Endothelial cell of umbilical vein (primary cell): Measurements from ENCODE around the gene FBXO4. TPM values are rescaled to one million over a fixed set of nuclear protein-coding genes. Genes with fewer than 3 reads are reported as not detected.

Experiments
- BruUV-seq: library from RNA; stranded (reverse); fragments of 400-500 nt; replicated peaks from 2 replicates; lab custom pipeline; 2021; lab: Mats Ljungman, UMichigan
- CTCF ChIA-PET: fragments of 300-600, 350-600 bp; sonication (Branson Sonifier 250); formaldehyde crosslinking; loops from one replicate; lab custom pipeline; 2021; ENCODE audit warnings: antibody characterized with exemption, inconsistent platforms; lab: Charles Lee
- POLR2A ChIA-PET: fragments of 300-600, 350-600 bp; sonication (Branson Sonifier 250); formaldehyde crosslinking; loops from one replicate; lab custom pipeline; 2021; ENCODE audit warnings: antibody characterized with exemption, inconsistent platforms; lab: Charles Lee
- DNase-seq: peaks from one replicate; pipeline ENCODE4 v3.0.0-alpha.2; 2011; ENCODE audit warnings: low read depth, low spot score
- FAIRE-seq: peaks from 2 replicates; lab custom pipeline; 2011; peaks lifted over from hg19 to GRCh38; lab: Jason Lieb, UNC
- H2AFZ ChIP-seq: 2 replicates; pipeline ENCODE4 v1.6.0; 2012; ENCODE audit warnings: low read depth, low read length, control low read depth, inconsistent platforms
- H3K27ac ChIP-seq: 2 replicates; pipeline ENCODE4 v1.5.1; 2011; ENCODE audit warnings: low read depth, mild to moderate bottlenecking, control low read depth, low read length, moderate library complexity; ENCODE audit not compliant: insufficient read depth
- H3K27me3 ChIP-seq, 2 experiments: 2 replicates each; pipeline versions ENCODE4 v1.6.0 to v1.6.1; 2011; ENCODE audit warnings: low read length in 2 of 2, mixed read lengths in 1 of 2; ENCODE audit not compliant: control insufficient read depth in 2 of 2, insufficient read depth in 2 of 2
- H3K36me3 ChIP-seq, 2 experiments: 2 replicates in 1 of 2; 3 replicates in 1 of 2; pipeline ENCODE4 v1.5.1; 2011; ENCODE audit warnings: low read length in 2 of 2, mild to moderate bottlenecking in 1 of 2, moderate library complexity in 1 of 2; ENCODE audit not compliant: control insufficient read depth in 2 of 2, insufficient read depth in 2 of 2; ENCODE audit errors: extremely low read depth in 1 of 2
- H3K4me1 ChIP-seq: 3 replicates; pipeline ENCODE4 v1.5.1; 2011; ENCODE audit warnings: mild to moderate bottlenecking, low read length; ENCODE audit not compliant: control insufficient read depth, insufficient read depth; ENCODE audit errors: extremely low read depth
- H3K4me2 ChIP-seq: 2 replicates; pipeline ENCODE4 v1.6.1; 2011; ENCODE audit warnings: low read length, control low read depth, mixed read lengths; ENCODE audit not compliant: insufficient read depth
- H3K4me3 ChIP-seq, 3 experiments: fragments of 200-600 bp in 1 of 3; sonication (generic), shearing (Covaris generic) in 1 of 3; replicated peaks in 1 of 3; 2 replicates each; pipeline ENCODE4 v1.5.1; 2011 to 2016; ENCODE audit warnings: control low read depth in 3 of 3, low read length in 3 of 3, mild to moderate bottlenecking in 2 of 3, inconsistent platforms in 1 of 3, low read depth in 1 of 3, moderate library complexity in 1 of 3; ENCODE audit not compliant: insufficient read depth in 1 of 3
- H3K79me2 ChIP-seq: 2 replicates; pipeline ENCODE4 v1.6.0; 2012; ENCODE audit warnings: low read length, inconsistent platforms; ENCODE audit not compliant: control insufficient read depth, insufficient read depth
- H3K9ac ChIP-seq: replicated peaks from 2 replicates; pipeline ENCODE3; 2011; ENCODE audit warnings: low read length, control low read depth; ENCODE audit not compliant: insufficient read depth; ENCODE audit errors: extremely low read depth
- H3K9me1 ChIP-seq: replicated peaks from 3 replicates; pipeline ENCODE4 v1.6.0; 2011; ENCODE audit warnings: mild to moderate bottlenecking, low read length; ENCODE audit not compliant: control insufficient read depth, insufficient read depth; ENCODE audit errors: extremely low read depth
- H3K9me3 ChIP-seq: replicated peaks from 2 replicates; pipeline ENCODE4 v1.5.1; 2012; ENCODE audit warnings: low read length, inconsistent platforms; ENCODE audit not compliant: control insufficient read depth, insufficient read depth
- H4K20me1 ChIP-seq: replicated peaks from 2 replicates; pipeline ENCODE3; 2011; ENCODE audit warnings: mild to moderate bottlenecking, low read length; ENCODE audit not compliant: control insufficient read depth, insufficient read depth; ENCODE audit errors: extremely low read depth
- CTCF ChIP-seq, 2 donors: IDR thresholded peaks; 1 replicate in 1 of 2; 2 replicates in 1 of 2; pipeline ENCODE4 v1.5.1; 2011; ENCODE audit warnings: low read length in 2 of 2, mild to moderate bottlenecking in 2 of 2, moderate library complexity in 2 of 2, control low read depth in 1 of 2, inconsistent platforms in 1 of 2, low read depth in 1 of 2; ENCODE audit not compliant: insufficient read depth in 1 of 2; ENCODE audit errors: extremely low read depth in 1 of 2
- EZH2 ChIP-seq: IDR thresholded peaks from 2 replicates; pipeline ENCODE4 v1.6.1; 2012; ENCODE audit warnings: borderline replicate concordance, low read depth, mild to moderate bottlenecking, moderate library complexity, low read length, inconsistent platforms; ENCODE audit not compliant: severe bottlenecking
- FOS ChIP-seq: IDR thresholded peaks from 2 replicates; pipeline ENCODE4 v1.6.1; 2011; ENCODE audit warnings: mild to moderate bottlenecking, low read length, moderate library complexity, borderline replicate concordance; ENCODE audit not compliant: insufficient read depth
- GATA2 ChIP-seq: IDR thresholded peaks from 2 replicates; pipeline ENCODE4 v1.7.0; 2011; ENCODE audit warnings: low read depth, mild to moderate bottlenecking, moderate library complexity, mixed read lengths, low read length; ENCODE audit not compliant: insufficient read length, insufficient read depth
- JUN ChIP-seq: IDR thresholded peaks from 2 replicates; pipeline ENCODE4 v1.6.1; 2011; ENCODE audit warnings: borderline replicate concordance, low read depth; ENCODE audit not compliant: insufficient read length, insufficient read depth
- MAX ChIP-seq: IDR thresholded peaks from 2 replicates; pipeline ENCODE4 v1.6.1; 2011; ENCODE audit not compliant: insufficient read depth, insufficient read length
- MYC ChIP-seq: IDR thresholded peaks from one replicate; pipeline ENCODE4 v1.6.1; 2011; ENCODE audit warnings: mild to moderate bottlenecking, low read depth, low read length
- POLR2A ChIP-seq: IDR thresholded peaks from 2 replicates; pipeline ENCODE4 v1.6.1; 2012; ENCODE audit warnings: low read depth, mild to moderate bottlenecking, control low read depth, low read length
- POLR2AphosphoS5 ChIP-seq: IDR thresholded peaks from 2 replicates; pipeline ENCODE4 v1.6.1; 2012; ENCODE audit warnings: low read depth, mild to moderate bottlenecking, control low read depth, low read length, moderate library complexity; ENCODE audit not compliant: insufficient read depth
- dilution Hi-C: fragments of 300-500 bp; cut with MboI; formaldehyde crosslinking; loops from one replicate; pipeline ENCODE4 v1.15.0; 2019; ENCODE audit warnings: low sequenced_read_pairs; ENCODE audit not compliant: extremely low pct_ligation_motif_present
- intact Hi-C: fragments of 100-400 bp; cut with micrococcal nuclease; formaldehyde crosslinking; loops from one replicate; pipeline ENCODE4 v1.10.0; 2022
- polyA plus RNA-seq, 4 experiments: library from polyadenylated mRNA; depleted of rRNA in 3 of 4; stranded (reverse) in 3 of 4; unstranded in 1 of 4; fragments of >200 nt; gene quantifications; 2 replicates each; pipeline versions ENCODE4 v1.2.1 to v1.2.3, GENCODE V29; 2011 to 2012; ENCODE audit warnings: missing spikeins in 1 of 4
- total RNA-seq: library from RNA; stranded (reverse); gene quantifications from 2 replicates; pipeline ENCODE4 v1.2.3, GENCODE V29; 2021

Gene FBXO4
- total and polyA plus RNA-seq, 2 donors (not counting 3 experiments of a cell fraction or from before 2014, with no cell fraction given): 4.4 to 7.7 TPM

GRCh38 chr5:41883936-41884335 lies 41.1 kb upstream of the FBXO4 start:
- peaks cover 3 to 12% of the 10 kb centered on the region in 2 experiments for H3K27me3 ChIP-seq
- no peak overlapping the region for H2AFZ ChIP-seq
- no peaks in the 10 kb centered on the region for H3K9me3 ChIP-seq
- intact Hi-C loops (no loop called here), dilution Hi-C loops (no loop called here)
- H3K36me3 ChIP-seq: no peaks in the 10 kb centered on the region
- no peak for TF ChIP-seq POLR2AphosphoS5
- TF ChIP-seq FOS: no peak
- TF ChIP-seq GATA2: no peak
- no peak for TF ChIP-seq POLR2A
- no peak for TF ChIP-seq EZH2
- TF ChIP-seq MYC: no peak
- TF ChIP-seq MAX: no peak
- no peak for TF ChIP-seq JUN
- TF ChIP-seq CTCF (IDR thresholded peaks at IDR 0.05; ENCODE audit: extremely low read depth in 1 of 2, insufficient read depth in 1 of 2, low read depth in 1 of 2, low read length in 2 of 2): no peak
- H3K4me1 ChIP-seq: no peaks in the 10 kb centered on the region
- ChIA-PET CTCF (no interaction called here), POLR2A (no interaction called here)
- H3K27ac ChIP-seq: no peak overlapping the region
- H3K9ac ChIP-seq: no peak overlapping the region
- no peaks in the 10 kb centered on the region for H3K79me2 ChIP-seq
- H3K4me3 ChIP-seq: no peak overlapping the region
- H3K4me2 ChIP-seq: no peak overlapping the region
- DNase-seq (no peak), FAIRE-seq (no peak)
- H4K20me1 ChIP-seq: no peaks in the 10 kb centered on the region
- no peaks in the 10 kb centered on the region for H3K9me1 ChIP-seq
- BruUV-seq: no TSS peak
